K562 (cell line): ENCODE measurements around the gene ACBD6. TPM values are rescaled to one million over a fixed set of nuclear protein-coding genes. Genes with fewer than 3 reads are reported as not detected.

Source experiments
- ATAC-seq: fragments of 200-7000 bp; cut with Tn5 transposase; 3 replicates; pipeline ENCODE4 v1.9.1; 2020; ENCODE audit warnings: moderate library complexity
- BruUV-seq: library from RNA; stranded (reverse); fragments of 400-500 nt; replicated peaks from 2 replicates; lab custom pipeline; 2021; lab: Mats Ljungman, UMichigan
- CTCF ChIA-PET: fragments of 300-600 bp; formaldehyde crosslinking; extraction: SDS; loops from one replicate; lab custom pipeline; 2021; ENCODE audit warnings: low intra/inter-chr PET ratio; lab: Yijun Ruan, JAX
- POLR2A ChIA-PET: fragments of 300-600, 350-650 bp; sonication (Branson Sonifier 250); formaldehyde crosslinking; extraction: SDS; loops from one replicate; lab custom pipeline; 2021; ENCODE audit warnings: antibody characterized with exemption, inconsistent platforms; lab: Yijun Ruan, JAX
- DNase-seq, 4 experiments: peaks; one replicate each; pipeline versions ENCODE4 v3.0.0 to v3.0.0-alpha.2; 2011 to 2018; ENCODE audit warnings: low spot score in 3 of 4, mixed read lengths in 3 of 4; ENCODE audit errors: extremely low read depth in 1 of 4
- FAIRE-seq: peaks from 2 replicates; lab custom pipeline; 2011; peaks lifted over from hg19 to GRCh38; lab: Jason Lieb, UNC
- H2AFZ ChIP-seq: 2 replicates; pipeline ENCODE4 v1.6.0; 2011; ENCODE audit warnings: low read depth, low read length, control low read depth, inconsistent platforms
- H3K27ac ChIP-seq: fragments of 200-600 bp; 3 replicates; pipeline ENCODE4 v1.8.0; 2011; ENCODE audit warnings: low read depth, mild to moderate bottlenecking, control low read depth, inconsistent platforms, low read length, moderate library complexity, mixed read lengths; ENCODE audit errors: extremely low read depth
- H3K27me3 ChIP-seq, 2 experiments: fragments of 300-600 bp in 1 of 2; 2 replicates in 1 of 2; 3 replicates in 1 of 2; pipeline versions ENCODE4 v1.6.0 to v1.8.0; 2011; ENCODE audit warnings: inconsistent platforms in 2 of 2, low read length in 2 of 2, mild to moderate bottlenecking in 1 of 2, mixed read lengths in 1 of 2, moderate library complexity in 1 of 2; ENCODE audit not compliant: control insufficient read depth in 2 of 2, insufficient read depth in 2 of 2
- H3K36me3 ChIP-seq: fragments of 300-600 bp; 3 replicates; pipeline ENCODE4 v1.8.0; 2011; ENCODE audit warnings: mild to moderate bottlenecking, low read length, inconsistent platforms; ENCODE audit not compliant: control insufficient read depth, insufficient read depth
- H3K4me1 ChIP-seq, 2 experiments: fragments of 200-600 bp in 1 of 2; replicated peaks in 1 of 2; 2 replicates in 1 of 2; 3 replicates in 1 of 2; pipeline versions ENCODE4 v1.5.1 to v1.8.0; 2011; ENCODE audit warnings: inconsistent platforms in 2 of 2, low read length in 2 of 2, mild to moderate bottlenecking in 1 of 2, mixed read lengths in 1 of 2, moderate library complexity in 1 of 2; ENCODE audit not compliant: control insufficient read depth in 2 of 2, insufficient read depth in 2 of 2
- H3K4me2 ChIP-seq: 2 replicates; pipeline ENCODE4 v1.6.1; 2011; ENCODE audit warnings: low read length, control low read depth, inconsistent platforms, mixed read lengths; ENCODE audit not compliant: insufficient read depth
- H3K4me3 ChIP-seq: fragments of 200-600 bp; sonication (generic), shearing (Covaris generic); 2 replicates; pipeline ENCODE4 v1.5.1; 2016; ENCODE audit warnings: control low read depth, inconsistent platforms
- H3K79me2 ChIP-seq: fragments of 200-600 bp; 3 replicates; pipeline ENCODE4 v1.8.0; 2011; ENCODE audit warnings: low read length, inconsistent platforms; ENCODE audit not compliant: control insufficient read depth, insufficient read depth
- H3K9ac ChIP-seq, 2 experiments: 2 replicates each; pipeline versions ENCODE4 v1.6.0 to v1.6.1; 2011; ENCODE audit warnings: low read depth in 2 of 2, low read length in 2 of 2, control low read depth in 1 of 2, inconsistent platforms in 1 of 2, mild to moderate bottlenecking in 1 of 2, mixed read lengths in 1 of 2; ENCODE audit not compliant: insufficient read depth in 1 of 2
- H3K9me1 ChIP-seq: one replicate; pipeline ENCODE4 v1.6.0; 2011; ENCODE audit warnings: inconsistent platforms, mild to moderate bottlenecking, low read length, moderate library complexity; ENCODE audit not compliant: control insufficient read depth, insufficient read depth
- H3K9me3 ChIP-seq: replicated peaks from 2 replicates; pipeline ENCODE4 v1.5.1; 2011; ENCODE audit warnings: low read depth, low read length, inconsistent platforms; ENCODE audit not compliant: control insufficient read depth, insufficient read depth
- H4K20me1 ChIP-seq: replicated peaks from 2 replicates; pipeline ENCODE4 v1.6.1; 2011; ENCODE audit warnings: low read length, inconsistent platforms, mixed read lengths; ENCODE audit not compliant: control insufficient read depth, insufficient read depth
- ARNT ChIP-seq, 2 experiments: fragments of 450-650 bp; IDR thresholded peaks; 2 replicates each; pipeline ENCODE4 v1.6.1; 2016; ENCODE audit warnings: mild to moderate bottlenecking in 1 of 2
- BCOR ChIP-seq: fragments of 450-650 bp; IDR thresholded peaks from 2 replicates; pipeline ENCODE4 v1.6.1; 2016
- CEBPB ChIP-seq: fragments of 450-650 bp; IDR thresholded peaks from 2 replicates; pipeline ENCODE4 v1.6.1; 2016; ENCODE audit warnings: missing genetic modification characterization, missing compliant biosample characterization
- CEBPG ChIP-seq, 3 experiments: fragments of 200-800 bp in 1 of 3; sonication (Bioruptor generic) in 1 of 3; sonication (generic) in 1 of 3; formaldehyde crosslinking in 1 of 3; IDR thresholded peaks in 2 of 3; conservative IDR thresholded peaks in 1 of 3; 2 replicates each; pipeline versions ENCODE4 v1.6.1 to v1.8.0; 2016 to 2022; ENCODE audit warnings: missing compliant biosample characterization in 2 of 3, missing genetic modification characterization in 2 of 3, mild to moderate bottlenecking in 1 of 3, missing genetic modification reagents in 1 of 3
- CTBP1 ChIP-seq: fragments of 450-650 bp; IDR thresholded peaks from 2 replicates; pipeline ENCODE4 v1.6.1; 2016; ENCODE audit warnings: borderline replicate concordance
- CTCFL ChIP-seq: IDR thresholded peaks from 2 replicates; pipeline ENCODE4 v1.6.1; 2011; ENCODE audit warnings: borderline replicate concordance, low read depth, mild to moderate bottlenecking, moderate library complexity, low read length; ENCODE audit not compliant: insufficient read depth, poor library complexity, severe bottlenecking
- ELF1 ChIP-seq: fragments of 200-800 bp; sonication (Bioruptor generic); IDR thresholded peaks from 2 replicates; pipeline ENCODE4 v1.6.1; 2016; ENCODE audit warnings: missing genetic modification characterization, missing compliant biosample characterization
- GABPA ChIP-seq: fragments of 200-800 bp; sonication (Bioruptor generic); conservative IDR thresholded peaks from 2 replicates; pipeline ENCODE4 v1.6.1; 2016; ENCODE audit warnings: low read depth, missing genetic modification characterization, missing compliant biosample characterization
- LEF1 ChIP-seq: fragments of 450-650 bp; IDR thresholded peaks from 2 replicates; pipeline ENCODE4 v1.6.1; 2016; ENCODE audit warnings: mild to moderate bottlenecking
- PHF20 ChIP-seq: fragments of 450-650 bp; IDR thresholded peaks from 2 replicates; pipeline ENCODE4 v1.6.1; 2018; ENCODE audit not compliant: partially characterized antibody
- RB1 ChIP-seq: fragments of 450-650 bp; IDR thresholded peaks from 2 replicates; pipeline ENCODE4 v1.6.1; 2017; ENCODE audit warnings: low read depth, mild to moderate bottlenecking
- ZBTB8A ChIP-seq: fragments of 450-650 bp; IDR thresholded peaks from 2 replicates; pipeline ENCODE4 v1.6.1; 2018; ENCODE audit warnings: mild to moderate bottlenecking, moderate library complexity; ENCODE audit not compliant: partially characterized antibody
- ZNF197 ChIP-seq: fragments of 200-800 bp; sonication (Bioruptor generic); IDR thresholded peaks from 2 replicates; pipeline ENCODE4 v1.6.1; 2016; ENCODE audit warnings: low read depth, missing genetic modification characterization, missing compliant biosample characterization
- ZNF212 ChIP-seq: fragments of 450-650 bp; formaldehyde crosslinking; IDR thresholded peaks from 2 replicates; pipeline ENCODE4 v1.4.0; 2020; ENCODE audit warnings: mild to moderate bottlenecking
- ZNF311 ChIP-seq: fragments of 250-450 bp; sonication (Bioruptor Pico); IDR thresholded peaks from 2 replicates; pipeline ENCODE4 v1.4.0; 2020; ENCODE audit warnings: mild to moderate bottlenecking, moderate library complexity
- ZNF354B ChIP-seq: fragments of 250-450 bp; sonication (Bioruptor Pico); IDR thresholded peaks from 2 replicates; pipeline ENCODE4 v1.4.0; 2020
- WGBS: fragments of 100-300 bp; shearing (Covaris generic); methylation state at CpG from one replicate; pipeline ENCODE4 v1.1.6; 2016; ENCODE audit warnings: low coverage, mixed read lengths; ENCODE audit not compliant: insufficient coverage; ENCODE audit errors: missing lambda C conversion rate; 5-methylcytosine and 5-hydroxymethylcytosine counted together
- in situ Hi-C: fragments of 300-500 bp; cut with MboI; formaldehyde crosslinking; loops from 4 replicates; pipeline ENCODE4 v1.15.0; 2018; ENCODE audit warnings: inconsistent platforms, mixed read lengths
- intact Hi-C: fragments of 100-400 bp; cut with micrococcal nuclease; formaldehyde crosslinking; loops from 2 replicates; pipeline ENCODE4 v1.14.2; 2022
- polyA plus RNA-seq, 8 experiments: library from polyadenylated mRNA; depleted of rRNA in 4 of 8; stranded (reverse) in 5 of 8; unstranded in 3 of 8; fragments of >200 nt; fragmentation: Nextera tagmentation in 2 of 8; fragmentation: Illumina TruSeq in 1 of 8; extraction: Ambion mirVana in 2 of 8; extraction: Trizol in 1 of 8; gene quantifications; 2 replicates each; pipeline versions ENCODE4 v1.2.1 to v1.2.3, GENCODE V29; 2011 to 2014; ENCODE audit warnings: inconsistent platforms in 1 of 8, missing spikeins in 1 of 8
- total RNA-seq, 7 experiments: library from RNA; depleted of rRNA in 6 of 7; stranded (reverse); fragments of >200 nt in 6 of 7; fragmentation: Illumina TruSeq in 2 of 7; extraction: Trizol in 2 of 7; gene quantifications; 2 replicates each; pipeline versions ENCODE4 v1.2.1 to v1.2.3, GENCODE V29; 2011 to 2021; ENCODE audit warnings: low replicate concordance in 1 of 7

ACBD6 gene
- total and polyA plus RNA-seq, 9 of the 15 experiments (the other 6 are each of a cell fraction or from before 2014, with no cell fraction given): 16.9 to 107 (median 77.7) TPM

- peaks cover 4% of the 10 kb centered on the region; the same call in 1 of the 3 replicates for H3K79me2 ChIP-seq
- DNase-seq (no peak), ATAC-seq (no peak), FAIRE-seq (no peak)
- intact Hi-C loops: no loop called here
- H3K36me3 ChIP-seq: peaks cover 74% of the 10 kb centered on the region
- no peak overlapping the region for H3K27ac ChIP-seq
- no peak overlapping the region for H3K4me2 ChIP-seq
- H4K20me1 ChIP-seq: no peaks in the 10 kb centered on the region
- H3K4me3 ChIP-seq: no peak overlapping the region
- ChIA-PET POLR2A (no interaction called here), CTCF (no interaction called here)
- in situ Hi-C loops: loop anchor here (10.0 kb wide), 1 partner anchor 305 kb away; no protein-coding TSS in a partner anchor
- no peaks in the 10 kb centered on the region for H3K27me3 ChIP-seq
- no peak overlapping the region for H3K9ac ChIP-seq
- H2AFZ ChIP-seq: no peak overlapping the region
- BruUV-seq: no TSS peak
- no peak for TF ChIP-seq ZNF212
- TF ChIP-seq CEBPG (CRISPR knock-in tag; IDR thresholded peaks at IDR 0.05): no peak
- TF ChIP-seq CEBPG (tag; conservative IDR thresholded peaks at IDR 0.05 in 1 of 2, IDR thresholded peaks at IDR 0.05 in 1 of 2): peak in 1 of 2 experiments; percentile 59; a peak in 2 of 4 replicates
- peak; percentile 59 for TF ChIP-seq CEBPB (tag)
- 0 out of 5 replicates have a peak, but pooled peaks cover 0 to under 1% of the 10 kb centered on the region in 2 experiments for H3K4me1 ChIP-seq
- no peaks in the 10 kb centered on the region for H3K9me3 ChIP-seq
- no peaks in the 10 kb centered on the region for H3K9me1 ChIP-seq
Measured at GRCh38 chr1:180489976-180490375, 12.4 kb downstream of the ACBD6 start.

DNA sequence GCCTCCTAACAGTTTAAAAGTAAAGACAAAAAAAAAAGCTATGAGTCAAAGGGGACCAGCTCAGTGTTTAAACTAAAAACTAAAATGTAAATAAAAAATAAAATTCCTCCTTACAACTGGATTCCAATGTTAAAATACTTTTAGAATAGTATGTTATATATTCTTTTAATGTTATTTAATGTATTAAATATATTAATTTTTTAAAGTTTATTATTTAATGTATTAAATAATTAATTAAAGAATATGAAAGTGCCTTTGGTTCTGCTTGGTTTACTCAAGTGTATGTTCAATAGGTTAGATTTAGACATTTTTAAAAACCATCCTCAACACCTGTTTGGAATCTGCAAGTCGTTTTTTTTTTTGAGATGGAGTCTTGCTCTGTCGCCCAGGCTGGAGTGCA lies 13.1 kb downstream of the ACBD6 start:
- no peak overlapping the region for H3K4me3 ChIP-seq
- H4K20me1 ChIP-seq: no peaks in the 10 kb centered on the region
- POLR2A ChIA-PET: no interaction called here
- H3K27ac ChIP-seq: no peak overlapping the region
- H3K36me3 ChIP-seq: peaks cover 69% of the 10 kb centered on the region
- FAIRE-seq (no peak), DNase-seq (no peak), ATAC-seq (no peak)
- H3K9ac ChIP-seq: no peak overlapping the region
- no peak overlapping the region for H3K4me2 ChIP-seq
- no peaks in the 10 kb centered on the region for H3K27me3 ChIP-seq
- CTCF ChIA-PET: no interaction called here
- H3K79me2 ChIP-seq: peaks cover 4% of the 10 kb centered on the region; the same call in 1 of the 3 replicates
- intact Hi-C loops (no loop called here), in situ Hi-C loops (loop anchor here (10.0 kb wide), 1 partner anchor 305 kb away; no protein-coding TSS in a partner anchor)
- H3K9me1 ChIP-seq: no peaks in the 10 kb centered on the region
- BruUV-seq: no TSS peak
- H3K4me1 ChIP-seq: no peaks in the 10 kb centered on the region
- H3K9me3 ChIP-seq: no peaks in the 10 kb centered on the region
- H2AFZ ChIP-seq: no peak overlapping the region
- WGBS: 75% methylated on average over 2 of the region's 2 CpGs
- TF ChIP-seq ZBTB8A (no peak), LEF1 (no peak), ZNF354B (CRISPR knock-in tag) (no peak), ARNT (IDR thresholded peaks at IDR 0.05) (no peak), PHF20 (no peak), CTBP1 (no peak), GABPA (tag) (no peak), BCOR (no peak), ZNF197 (no peak), CTCFL (no peak), RB1 (no peak), ZNF311 (no peak), ELF1 (no peak)
